PFSK-1 (cell line): Measurements from ENCODE around the gene SPARC.
A peak's percentile ranks its signal among the peaks of the same experiment; 100 is the strongest.

Experiments
- FOXP2 ChIP-seq: optimal IDR thresholded peaks from 2 replicates; pipeline ENCODE3; 2011; ENCODE audit warnings: borderline replicate concordance, control low read depth, inconsistent platforms; ENCODE audit not compliant: insufficient read depth; ENCODE audit errors: extremely low read length, extremely low read depth
- POLR2AphosphoS5 ChIP-seq: IDR thresholded peaks from 2 replicates; pipeline ENCODE4 v1.6.1; 2012; ENCODE audit warnings: low read depth, mild to moderate bottlenecking, control low read depth, low read length, moderate library complexity
- REST ChIP-seq, 2 experiments: IDR thresholded peaks; 2 replicates each; pipeline versions ENCODE4 v1.6.1 to v1.8.0; 2011 to 2012; ENCODE audit warnings: low read depth in 2 of 2, low read length in 2 of 2, control low read depth in 1 of 2, inconsistent platforms in 1 of 2, mild to moderate bottlenecking in 1 of 2, moderate library complexity in 1 of 2; ENCODE audit not compliant: insufficient read depth in 1 of 2
- SIN3A ChIP-seq: IDR thresholded peaks from 2 replicates; pipeline ENCODE4 v1.6.1; 2012; ENCODE audit warnings: mild to moderate bottlenecking, low read length, moderate library complexity, borderline replicate concordance; ENCODE audit not compliant: insufficient read depth
- TAF1 ChIP-seq: IDR thresholded peaks from 2 replicates; pipeline ENCODE4 v1.6.1; 2012; ENCODE audit warnings: low read length, control low read depth, borderline replicate concordance; ENCODE audit not compliant: insufficient read depth

SPARC gene

GRCh38 chr5:151703227-151703626, 16.5 kb upstream of the SPARC start:
- TF ChIP-seq SIN3A (no peak), REST (IDR thresholded peaks at IDR 0.05; ENCODE audit: insufficient read depth in 1 of 2, low read depth in 2 of 2, low read length in 2 of 2) (no peak), TAF1 (no peak), POLR2AphosphoS5 (no peak), FOXP2 (no peak)

GRCh38 chr5:151700820-151701219, 14.1 kb upstream of the SPARC start:
- no peak for TF ChIP-seq TAF1
- no peak for TF ChIP-seq REST (IDR thresholded peaks at IDR 0.05; ENCODE audit: insufficient read depth in 1 of 2, low read depth in 2 of 2, low read length in 2 of 2)
- no peak for TF ChIP-seq POLR2AphosphoS5
- TF ChIP-seq FOXP2, result no peak
- TF ChIP-seq SIN3A, result no peak

- TF ChIP-seq TAF1, result no peak
- TF ChIP-seq POLR2AphosphoS5, result no peak
- TF ChIP-seq SIN3A, result no peak
- no peak for TF ChIP-seq FOXP2
- TF ChIP-seq REST (IDR thresholded peaks at IDR 0.05; ENCODE audit: insufficient read depth in 1 of 2, low read depth in 2 of 2, low read length in 2 of 2), result no peak
These were observed 13.6 kb upstream of the SPARC start for GRCh38 chr5:151700296-151700695.

GRCh38 chr5:151699071-151699901, 12.6 kb upstream of the SPARC start:
- TF ChIP-seq POLR2AphosphoS5 (peak; percentile 51; the same call in 1 of the 2 replicates), FOXP2 (no peak), REST (IDR thresholded peaks at IDR 0.05; ENCODE audit: insufficient read depth in 1 of 2, low read depth in 2 of 2, low read length in 2 of 2) (no peak), SIN3A (no peak), TAF1 (no peak)

GRCh38 chr5:151697452-151697851, 10.7 kb upstream of the SPARC start:
- TF ChIP-seq TAF1 (no peak), SIN3A (no peak), FOXP2 (no peak), REST (IDR thresholded peaks at IDR 0.05; ENCODE audit: insufficient read depth in 1 of 2, low read depth in 2 of 2, low read length in 2 of 2) (no peak), POLR2AphosphoS5 (no peak)
